IPS DF 4.7 (cell line): ENCODE measurements around the gene GALNT9.
A peak's percentile ranks its signal among the peaks of the same experiment; 100 is the strongest.

ENCODE experiments used
- DNase-seq: peaks from one replicate; pipeline ENCODE4 v3.0.0-alpha.2; 2013; ENCODE audit warnings: low spot score; ENCODE audit errors: extremely low read depth

GALNT9 gene

DNA sequence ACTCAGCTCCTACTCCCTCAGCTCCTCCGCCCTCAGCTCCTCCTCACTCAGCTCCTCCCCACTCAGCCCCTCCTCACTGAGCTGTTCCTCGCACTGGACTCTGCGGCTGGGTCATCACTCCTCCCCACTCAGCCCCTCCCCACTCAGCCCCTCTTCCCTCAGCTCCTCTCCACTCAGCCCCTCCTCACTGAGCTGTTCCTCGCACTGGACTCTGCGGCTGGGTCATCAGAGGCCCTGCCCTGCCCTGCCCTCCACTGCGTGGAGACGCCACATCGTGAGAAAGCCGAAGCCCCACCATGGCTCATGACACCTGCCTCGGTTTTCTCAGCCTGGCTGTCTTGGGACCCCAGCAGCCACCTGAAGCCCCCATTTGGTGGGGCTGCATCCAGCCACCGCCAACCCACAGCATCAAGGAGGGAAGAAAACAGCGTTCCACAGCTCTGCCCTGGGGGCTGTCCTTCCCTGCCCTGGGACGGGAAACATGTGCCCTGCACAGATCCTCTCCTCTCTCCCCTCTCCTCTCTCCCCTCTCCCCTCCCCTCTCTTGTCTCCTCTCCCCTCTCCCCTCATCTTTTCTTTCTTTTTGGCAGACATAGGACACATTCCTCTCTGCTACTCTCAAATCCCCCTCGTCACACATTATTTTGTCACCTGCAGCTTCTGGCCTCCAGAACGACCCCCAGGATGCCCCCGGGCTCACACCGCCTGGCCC, 167.4 kb downstream of the GALNT9 start:
- DNase-seq: no peak

DNA sequence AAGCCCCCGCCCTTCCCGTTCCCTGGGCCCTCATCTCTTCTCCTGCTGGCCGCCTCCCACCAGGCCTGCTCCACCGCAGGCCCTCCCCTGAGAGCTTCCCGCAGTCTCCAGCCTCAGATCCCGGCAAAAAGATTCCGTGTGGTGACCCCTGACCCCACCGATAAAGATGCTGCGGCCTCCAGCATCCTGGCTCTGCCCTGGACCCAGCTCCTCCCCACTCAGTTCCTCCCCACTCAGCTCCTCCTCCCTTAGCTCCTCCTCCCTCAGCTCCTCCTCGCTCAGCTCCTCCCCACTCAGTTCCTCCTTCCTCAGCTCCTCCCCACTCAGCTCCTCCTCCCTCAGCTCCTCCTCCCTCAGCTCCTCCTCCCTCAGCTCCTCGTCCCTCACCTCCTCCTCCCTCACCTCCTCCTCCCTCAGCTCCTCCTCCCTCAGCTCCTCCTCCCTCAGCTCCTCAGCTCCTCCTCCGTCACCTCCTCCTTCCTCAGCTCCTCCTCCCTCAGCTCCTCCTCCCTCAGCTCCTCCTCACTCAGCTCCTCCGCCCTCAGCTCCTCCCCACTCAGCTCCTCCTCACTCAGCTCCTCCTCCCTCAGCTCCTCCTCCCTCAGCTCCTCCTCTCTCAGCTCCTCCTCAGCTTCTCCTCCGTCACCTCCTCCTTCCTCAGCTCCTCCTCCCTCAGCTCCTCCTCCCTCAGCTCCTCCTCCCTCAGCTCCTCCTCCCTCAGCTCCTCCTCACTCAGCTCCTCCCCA, 168.2 kb downstream of the GALNT9 start:
- DNase-seq: no peak

DNA sequence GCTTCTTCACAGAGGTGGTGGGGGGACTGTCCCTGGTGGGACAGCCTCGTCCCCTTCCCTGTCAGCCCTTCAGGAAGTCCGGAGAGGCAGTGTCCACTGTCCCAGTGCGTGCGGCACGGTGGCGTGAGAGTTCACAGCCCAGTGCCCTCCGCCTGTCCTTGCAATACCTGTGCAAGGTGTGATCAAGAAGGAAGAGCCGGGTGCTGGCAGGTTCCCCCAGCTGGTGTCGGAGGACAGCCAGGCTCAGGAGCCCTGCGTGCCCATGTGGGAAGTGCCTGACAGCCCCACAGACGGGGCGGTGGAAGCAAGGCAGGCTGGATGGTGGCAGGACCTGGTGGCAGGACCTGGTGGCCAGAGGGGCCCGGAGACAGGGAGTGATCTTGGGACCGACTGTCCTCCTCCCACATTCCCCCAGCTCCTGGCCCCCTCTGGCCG, 168.8 kb downstream of the GALNT9 start:
- DNase-seq: no peak

DNA sequence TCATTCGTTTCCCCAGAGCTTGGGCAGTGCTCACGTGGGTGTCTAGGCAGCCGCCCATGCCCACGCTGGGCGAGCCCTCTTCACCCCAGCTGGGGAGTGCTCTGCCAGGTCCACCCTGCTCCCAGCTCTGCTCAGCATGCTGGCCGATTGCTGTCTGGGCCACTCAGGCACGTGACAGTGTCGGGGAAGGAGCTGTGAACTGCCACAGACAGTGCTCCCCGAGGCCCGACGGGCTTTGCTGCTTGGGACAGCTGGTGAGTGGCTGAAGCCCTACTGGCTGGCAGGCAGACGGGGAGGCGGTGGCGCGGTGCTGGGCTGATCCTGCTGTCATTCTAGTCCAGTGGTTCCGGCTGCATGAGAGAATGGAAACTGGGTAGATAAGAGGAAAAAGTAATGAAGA, 169.4 kb downstream of the GALNT9 start:
- no peak for DNase-seq

DNA sequence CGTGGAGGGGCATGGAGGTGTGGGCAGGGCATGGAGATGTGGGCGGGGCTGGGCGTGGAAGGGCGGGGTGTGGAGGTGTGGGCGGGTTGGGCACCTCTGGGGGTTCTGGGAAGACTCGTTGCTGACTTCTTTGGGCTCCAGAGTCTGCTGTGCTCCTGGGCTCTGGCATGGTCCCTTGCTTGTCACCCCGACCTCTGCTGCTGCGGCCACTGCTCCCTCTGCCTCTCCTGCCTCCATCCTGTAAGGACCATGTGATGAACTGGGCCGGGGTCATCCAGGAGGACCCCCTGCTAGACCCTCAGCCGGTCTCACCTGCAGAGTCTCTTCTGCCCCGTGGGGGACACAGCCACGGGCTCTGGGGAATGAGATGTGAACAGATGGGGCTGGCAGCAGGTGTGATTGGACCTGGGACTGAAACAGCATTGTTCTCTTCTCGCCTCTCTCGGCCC, 169.8 kb downstream of the GALNT9 start:
- DNase-seq: no peak

DNA sequence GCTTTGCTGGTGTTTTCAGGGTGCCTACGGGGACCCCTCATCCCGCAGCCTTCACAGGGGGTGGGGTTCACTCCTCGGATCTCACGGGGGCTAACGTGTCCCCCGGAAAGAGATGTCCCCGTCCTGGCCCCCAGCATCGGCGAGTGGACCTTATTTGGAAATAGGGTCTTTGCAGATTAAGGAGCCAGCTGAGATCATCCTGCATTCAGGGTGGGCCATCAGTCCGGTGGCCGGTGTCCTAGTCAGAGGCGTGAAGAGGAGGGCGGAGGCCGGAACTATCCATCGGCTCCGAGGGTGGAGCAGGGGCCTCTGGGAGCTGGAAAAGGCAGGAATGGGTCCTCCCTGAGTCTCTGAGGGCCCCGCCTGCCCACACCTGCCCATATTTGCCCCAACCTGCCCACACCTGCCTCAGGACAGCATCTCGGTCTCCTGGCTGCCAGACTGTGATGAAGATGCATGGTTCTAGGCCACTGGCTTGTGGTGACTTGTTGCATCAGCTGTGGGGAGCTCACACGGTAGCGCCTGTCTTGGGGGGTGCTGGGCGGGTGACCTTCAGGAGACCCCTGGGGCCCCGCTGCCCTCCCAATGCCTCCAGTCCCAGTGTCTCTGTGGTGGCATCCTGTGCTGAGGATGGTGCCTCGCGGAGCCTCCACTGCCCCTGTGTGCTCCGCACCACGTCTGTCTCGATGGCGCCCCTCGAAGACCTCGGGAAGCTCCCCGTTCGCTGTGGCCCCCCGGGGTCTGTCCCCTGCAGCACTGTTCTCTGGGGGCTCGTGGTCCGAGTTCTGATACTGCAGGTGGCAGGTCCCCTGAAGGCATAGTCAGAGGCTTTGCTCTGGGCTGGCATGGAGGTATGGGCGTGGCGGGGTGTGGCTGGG, 170.5 kb downstream of the GALNT9 start:
- DNase-seq: no peak

DNA sequence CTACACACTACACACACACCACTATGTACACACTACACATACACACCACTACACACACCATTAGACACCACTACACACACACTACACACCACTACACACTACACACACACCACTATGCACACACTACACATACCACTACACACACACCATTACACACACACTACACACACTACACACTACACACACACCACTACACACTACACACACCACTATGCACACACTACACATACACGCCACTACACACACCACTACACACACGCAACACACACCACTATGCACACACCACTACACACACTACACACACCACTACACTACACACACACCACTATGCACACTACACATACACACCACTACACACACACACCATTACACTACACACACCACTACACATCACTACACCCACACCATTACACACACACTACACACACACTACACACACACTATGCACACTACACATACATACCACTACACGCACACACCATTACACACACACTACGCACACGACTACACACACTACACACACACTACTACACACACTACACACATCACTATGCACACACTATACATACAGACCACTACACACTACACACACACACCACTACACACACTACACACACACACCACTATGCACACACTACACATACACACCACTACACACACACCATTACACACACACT, 171.5 kb downstream of the GALNT9 start:
- DNase-seq: no peak

DNA sequence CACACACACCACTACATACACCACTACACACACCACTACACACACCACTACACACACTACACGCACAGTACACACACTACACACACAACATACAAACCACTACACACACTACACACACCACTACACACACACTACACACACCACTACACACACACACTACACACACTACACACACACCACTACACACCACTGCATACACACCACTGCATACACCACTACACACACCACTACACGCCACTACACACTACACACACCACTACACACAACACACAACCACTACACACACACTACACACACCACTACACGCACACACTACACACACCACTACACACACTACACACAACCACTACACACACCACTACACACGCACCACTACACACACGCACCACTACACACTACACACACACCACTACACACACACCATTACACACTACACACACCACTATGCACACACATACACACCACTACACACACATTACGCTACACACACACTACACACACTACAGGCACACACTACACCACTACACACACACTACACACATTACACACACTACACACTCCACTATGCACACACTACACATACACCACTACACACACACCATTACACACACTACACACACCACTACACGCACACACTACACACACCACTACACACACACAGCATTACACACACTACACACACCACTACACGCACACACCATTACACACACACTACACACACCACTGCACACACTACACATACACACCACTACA, 172.6 kb downstream of the GALNT9 start:
- DNase-seq: no peak

DNA sequence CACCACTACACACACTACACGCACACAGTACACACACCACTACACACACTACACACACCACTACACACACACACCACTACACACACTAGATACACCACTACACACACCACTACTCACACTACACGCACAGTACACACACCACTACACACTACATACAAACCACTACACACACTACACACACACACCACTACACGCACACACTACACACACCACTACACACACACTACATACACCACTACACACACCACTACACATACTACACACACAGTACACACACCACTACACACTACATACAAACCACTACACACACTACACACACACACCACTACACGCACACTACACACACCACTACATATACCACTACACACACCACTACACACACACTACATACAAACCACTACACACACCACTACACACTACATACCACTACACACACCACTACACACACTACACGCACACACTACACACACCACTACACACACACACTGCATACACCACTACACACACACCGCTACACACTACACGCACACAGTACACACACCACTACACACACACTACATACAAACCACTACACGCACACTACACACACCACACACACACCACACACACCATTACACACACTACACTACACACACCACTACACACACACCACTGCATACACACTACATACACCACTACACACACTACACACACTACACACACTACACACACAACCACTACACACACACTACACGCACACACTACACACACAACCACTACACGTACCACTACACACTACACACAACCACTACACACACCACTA, 173.4 kb downstream of the GALNT9 start:
- no peak for DNase-seq

DNA sequence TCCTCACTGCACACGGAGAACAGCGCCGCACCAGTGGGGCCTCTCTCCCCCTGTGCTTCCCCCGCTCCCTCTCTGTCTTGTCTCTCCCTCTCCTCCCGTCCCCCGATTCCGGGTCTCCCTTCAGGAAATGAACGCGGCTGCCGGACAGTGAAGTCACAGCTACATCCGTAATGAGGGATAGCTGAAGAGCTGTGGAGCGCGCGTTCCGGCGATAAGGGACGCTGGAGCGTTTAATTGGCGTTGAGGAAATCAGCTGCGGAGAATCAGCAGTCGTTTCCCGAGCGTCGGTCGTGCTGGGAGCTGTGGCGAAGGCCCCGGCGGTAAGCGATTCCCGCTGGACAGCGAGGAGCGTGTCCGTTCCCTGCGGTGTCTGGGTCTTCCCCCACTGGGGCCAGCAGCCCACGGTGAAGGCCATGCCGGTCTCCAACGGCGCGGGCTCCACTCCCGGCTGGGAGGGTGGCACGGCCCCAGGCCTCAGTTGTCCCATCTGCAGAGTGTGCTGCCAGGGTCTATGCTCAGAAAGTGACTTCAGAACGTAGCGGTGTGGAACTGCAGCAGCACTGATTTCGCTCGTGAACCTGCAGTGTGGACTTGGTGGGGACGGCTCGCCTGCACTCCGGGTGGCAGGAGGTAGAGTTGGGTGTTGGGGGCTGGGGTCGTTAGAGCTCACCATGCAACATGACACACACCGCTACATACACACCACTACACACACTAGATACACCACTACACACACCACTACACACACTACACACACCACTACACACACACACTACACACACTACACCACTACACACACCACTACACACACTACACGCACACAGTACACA, 174.2 kb downstream of the GALNT9 start:
- DNase-seq: no peak

DNA sequence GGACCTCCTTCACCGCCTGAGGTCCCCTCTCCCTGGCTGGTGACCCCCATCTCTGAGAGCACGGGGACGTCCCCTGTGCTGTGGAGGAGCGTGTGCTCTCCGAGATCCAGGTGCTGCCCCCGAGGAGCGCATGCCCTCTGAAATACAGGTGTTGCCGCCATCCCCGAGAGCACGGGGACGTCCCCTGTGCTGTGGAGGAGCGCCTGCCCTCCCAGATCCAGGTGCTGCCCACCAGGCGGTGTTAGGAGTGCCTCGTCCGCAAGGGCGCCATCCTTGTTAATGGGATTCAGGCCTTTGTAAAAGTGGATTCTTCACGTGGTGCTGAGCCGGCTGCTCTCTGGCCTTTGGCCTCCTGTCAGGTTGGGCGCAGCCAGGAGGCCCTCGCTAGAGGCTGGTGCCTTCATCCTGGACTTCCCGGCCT, 175.0 kb downstream of the GALNT9 start:
- DNase-seq: no peak

DNA sequence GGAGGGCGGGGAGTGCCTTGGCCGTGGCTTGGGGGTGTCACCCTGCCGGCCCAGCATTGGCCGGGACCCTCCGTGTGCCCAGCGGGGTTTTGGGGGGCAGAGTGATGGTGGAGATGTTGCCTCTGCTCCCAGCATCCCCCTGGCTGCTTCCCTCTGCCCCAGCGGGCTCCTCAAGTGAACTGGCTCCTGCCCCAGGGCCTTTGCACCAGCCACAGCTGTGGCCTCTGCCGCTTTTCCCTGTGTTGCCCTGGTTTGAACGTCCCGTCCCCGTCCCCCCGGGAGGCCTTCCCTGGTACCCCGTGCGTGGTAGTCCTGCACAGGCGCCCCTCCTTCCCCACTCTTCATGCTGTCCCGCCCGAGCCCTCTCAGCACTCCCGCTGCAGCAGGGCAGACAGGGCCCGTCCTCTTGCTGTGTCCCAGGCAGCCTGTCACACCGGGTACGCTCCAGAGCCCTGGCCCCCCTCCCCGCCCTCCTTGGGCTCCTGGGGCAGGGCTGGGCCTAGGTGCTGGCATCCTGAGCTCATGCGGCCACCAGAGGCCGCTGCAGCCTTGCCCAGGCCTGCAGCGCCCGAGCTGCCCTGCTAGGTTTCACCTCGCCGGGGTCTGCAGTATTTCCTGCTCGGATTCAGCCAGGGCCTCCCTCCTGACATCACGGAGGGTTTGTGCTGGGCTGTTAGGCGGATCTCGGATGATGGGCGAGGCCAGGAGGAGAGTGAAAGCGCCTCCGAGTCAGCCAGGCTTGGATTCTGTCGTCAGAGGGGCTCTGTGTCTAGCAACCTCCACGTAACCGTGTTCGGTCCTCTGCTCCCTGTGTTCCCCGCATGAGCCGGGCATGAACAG, 175.7 kb downstream of the GALNT9 start:
- DNase-seq: peak; percentile 69

DNA sequence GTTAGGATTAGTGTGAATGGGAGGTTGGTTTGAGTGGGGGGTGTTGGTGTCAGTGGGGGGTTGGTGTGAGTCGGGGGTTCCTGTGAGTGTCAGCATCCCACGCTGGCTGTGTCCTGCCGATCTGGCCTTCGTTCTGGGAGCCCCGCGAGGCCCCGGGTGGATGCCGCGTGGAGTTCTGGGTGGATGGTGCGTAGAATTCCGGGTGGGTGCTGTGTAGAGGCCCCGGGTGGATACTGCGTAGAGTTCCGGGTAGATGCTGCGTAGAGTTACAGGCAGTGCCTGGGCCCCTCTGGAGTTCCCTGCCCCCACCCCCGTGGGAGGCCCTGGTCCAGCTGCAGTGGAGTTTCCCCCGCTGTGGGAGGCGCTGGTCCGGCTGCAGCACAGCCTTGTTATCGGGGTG, 176.4 kb downstream of the GALNT9 start:
- DNase-seq: no peak

DNA sequence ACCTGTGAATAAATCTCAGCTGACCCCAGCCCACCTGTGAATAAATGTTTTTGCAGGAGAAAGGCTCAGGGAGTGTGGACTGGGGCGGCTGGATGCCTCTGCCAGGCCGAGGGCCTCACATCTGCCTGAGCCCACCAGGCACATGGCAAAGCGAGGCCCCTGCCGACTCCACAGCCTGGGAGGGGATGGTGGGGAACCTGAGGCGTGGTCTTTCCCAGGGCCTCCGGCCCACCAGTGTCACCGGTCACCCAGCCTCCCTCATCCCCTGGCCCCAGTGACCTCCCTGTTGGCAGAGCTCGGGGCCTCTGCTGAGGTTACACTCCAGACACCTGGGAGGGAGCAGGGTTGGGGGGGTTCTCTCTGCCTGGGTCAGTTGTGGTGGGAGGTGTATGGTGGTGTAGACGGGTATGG, 177.0 kb downstream of the GALNT9 start:
- DNase-seq: no peak

DNA sequence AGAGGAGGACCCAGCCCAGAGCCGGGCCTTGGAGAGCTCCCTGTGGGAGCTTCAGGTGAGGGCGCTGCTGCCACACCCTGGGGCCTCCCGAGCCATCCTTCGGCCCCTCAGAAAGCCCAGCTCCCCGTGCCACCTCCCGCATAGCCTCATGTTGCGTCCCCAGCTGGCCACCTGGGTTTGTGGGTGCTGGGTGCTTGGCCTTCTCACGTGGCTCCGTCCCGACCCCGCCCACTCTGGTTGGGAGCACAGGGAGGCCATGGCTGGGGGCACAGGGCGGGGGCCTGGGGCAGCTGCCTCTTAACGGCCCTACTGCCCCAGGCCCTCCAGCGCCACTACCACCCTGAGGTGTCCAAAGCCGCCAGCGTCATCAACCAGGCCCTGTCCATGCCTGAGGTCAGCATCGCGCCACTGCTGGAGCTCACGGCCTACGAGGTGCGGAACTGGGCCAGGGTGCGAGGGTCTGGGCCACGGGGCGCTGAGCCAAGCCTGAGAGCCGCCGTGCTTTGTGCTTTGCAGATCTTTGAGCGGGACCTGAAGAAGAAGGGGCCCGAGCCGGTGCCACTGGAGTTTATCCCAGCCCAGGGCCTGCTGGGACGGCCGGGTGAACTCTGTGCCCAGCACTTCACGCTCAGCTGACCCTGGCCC, 177.5 kb downstream of the GALNT9 start:
- no peak for DNase-seq

DNA sequence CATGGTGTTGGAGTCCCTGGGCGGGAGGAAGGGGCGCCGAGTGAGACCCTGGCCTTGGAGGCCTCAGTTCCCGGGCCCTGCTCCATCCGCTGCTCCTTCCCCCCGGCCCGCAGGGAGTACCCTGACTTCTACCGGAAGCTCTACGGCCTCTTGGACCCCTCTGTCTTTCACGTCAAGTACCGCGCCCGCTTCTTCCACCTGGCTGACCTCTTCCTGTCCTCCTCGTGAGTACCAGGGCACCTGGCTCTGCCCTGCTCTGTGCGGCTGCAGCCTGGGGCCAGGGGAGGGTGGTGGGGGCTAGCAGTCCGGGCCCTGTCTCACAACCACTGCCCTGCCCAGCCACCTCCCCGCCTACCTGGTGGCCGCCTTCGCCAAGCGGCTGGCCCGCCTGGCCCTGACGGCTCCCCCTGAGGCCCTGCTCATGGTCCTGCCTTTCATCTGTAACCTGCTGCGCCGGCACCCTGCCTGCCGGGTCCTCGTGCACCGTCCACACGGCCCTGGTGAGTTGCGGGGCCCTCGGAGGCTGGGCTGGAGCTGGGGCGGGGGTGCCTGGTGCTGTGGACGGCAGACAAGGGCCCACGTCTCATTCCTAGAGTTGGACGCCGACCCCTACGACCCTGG, 178.1 kb downstream of the GALNT9 start:
- no peak for DNase-seq

DNA sequence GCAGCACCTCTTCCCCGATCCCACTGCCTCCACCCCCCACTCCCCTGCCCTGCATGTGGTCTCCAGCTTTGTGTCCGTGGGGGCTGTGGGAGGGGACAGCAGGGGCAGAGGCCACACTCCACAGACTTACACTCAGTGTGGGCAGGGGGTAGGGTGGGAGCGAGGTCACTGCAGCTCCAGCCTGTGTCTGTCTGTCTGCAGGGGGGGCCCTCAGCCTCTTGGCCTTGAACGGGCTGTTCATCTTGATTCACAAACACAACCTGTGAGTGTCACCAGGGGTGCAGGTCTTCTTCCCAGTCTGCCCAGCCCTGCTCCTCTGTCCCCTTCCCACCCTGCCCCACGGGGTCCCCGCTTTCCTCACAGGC, 178.6 kb downstream of the GALNT9 start:
- DNase-seq: no peak
